ENCODE results near the gene ICAM1.

Gene ICAM1

DNA sequence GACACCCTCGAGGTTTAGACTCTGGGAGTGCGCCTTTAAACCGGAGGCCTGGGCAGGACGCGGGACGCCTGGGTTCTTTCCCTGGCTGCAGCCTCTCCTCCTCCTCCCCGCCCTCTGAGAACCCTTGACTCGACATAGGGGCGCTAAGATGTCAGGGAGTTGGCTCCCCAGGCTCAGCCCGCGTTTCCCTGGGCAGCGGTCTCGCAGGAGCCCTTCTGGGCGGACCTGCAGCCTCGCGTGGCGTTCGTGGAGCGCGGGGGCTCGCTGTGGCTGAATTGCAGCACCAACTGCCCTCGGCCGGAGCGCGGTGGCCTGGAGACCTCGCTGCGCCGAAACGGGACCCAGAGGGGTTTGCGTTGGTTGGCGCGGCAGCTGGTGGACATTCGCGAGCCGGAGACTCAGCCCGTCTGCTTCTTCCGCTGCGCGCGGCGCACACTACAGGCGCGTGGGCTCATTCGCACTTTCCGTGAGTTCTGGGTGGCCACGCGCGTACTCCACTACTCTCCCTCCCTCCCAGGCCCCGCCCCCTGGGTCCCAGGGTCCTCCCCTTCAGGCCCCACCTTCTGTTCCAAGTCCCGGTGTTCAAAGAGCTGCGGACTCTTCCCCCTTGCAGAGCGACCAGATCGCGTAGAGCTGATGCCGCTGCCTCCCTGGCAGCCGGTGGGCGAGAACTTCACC is 20.1 kb downstream of the ICAM1 start:
- Histone ChIP-seq H3K9ac (ENCODE audit: low read length) (no peak overlapping the region), H3K9me3 (ENCODE audit: control insufficient read depth, low read length) (no peaks in the 10 kb centered on the region), H3K4me3 (ENCODE audit: low read length) (peak overlapping the region; percentile 32), H3K36me3 (ENCODE audit: control insufficient read depth, insufficient read depth, low read length, severe bottlenecking) (no peaks in the 10 kb centered on the region), H3K4me1 (ENCODE audit: control insufficient read depth, insufficient read depth, low read length) (peaks cover 24% of the 10 kb centered on the region), H3K27me3 (replicated peaks; ENCODE audit: control insufficient read depth, insufficient read depth, low read length) (peaks cover 77% of the 10 kb centered on the region)
- peak; percentile 80 for DNase-seq (ENCODE audit: low read depth)

DNA sequence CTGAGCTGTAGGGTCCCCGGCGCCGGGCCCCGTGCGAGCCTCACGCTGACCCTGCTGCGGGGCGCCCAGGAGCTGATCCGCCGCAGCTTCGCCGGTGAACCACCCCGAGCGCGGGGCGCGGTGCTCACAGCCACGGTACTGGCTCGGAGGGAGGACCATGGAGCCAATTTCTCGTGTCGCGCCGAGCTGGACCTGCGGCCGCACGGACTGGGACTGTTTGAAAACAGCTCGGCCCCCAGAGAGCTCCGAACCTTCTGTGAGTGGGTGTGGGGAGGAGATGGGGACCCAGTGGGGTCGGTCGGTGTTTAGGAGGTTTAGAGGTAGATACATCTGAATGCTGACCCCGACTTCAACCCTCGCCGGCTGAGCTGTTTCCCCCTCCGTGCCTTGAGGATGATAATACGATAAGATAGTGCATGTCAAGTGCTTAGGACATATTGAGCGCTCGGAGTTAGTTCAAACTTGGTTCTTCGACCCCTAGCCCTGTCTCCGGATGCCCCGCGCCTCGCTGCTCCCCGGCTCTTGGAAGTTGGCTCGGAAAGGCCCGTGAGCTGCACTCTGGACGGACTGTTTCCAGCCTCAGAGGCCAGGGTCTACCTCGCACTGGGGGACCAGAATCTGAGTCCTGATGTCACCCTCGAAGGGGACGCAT is 20.8 kb downstream of the ICAM1 start:
- H3K9me3 ChIP-seq (ENCODE audit: control insufficient read depth, low read length): no peaks in the 10 kb centered on the region
- DNase-seq (ENCODE audit: low read depth): peak; percentile 58
- peak overlapping the region; percentile 32 for H3K4me3 ChIP-seq (ENCODE audit: low read length)
- no peaks in the 10 kb centered on the region for H3K36me3 ChIP-seq (ENCODE audit: control insufficient read depth, insufficient read depth, low read length, severe bottlenecking)
- H3K4me1 ChIP-seq (ENCODE audit: control insufficient read depth, insufficient read depth, low read length): peaks cover 24% of the 10 kb centered on the region
- H3K9ac ChIP-seq (ENCODE audit: low read length): no peak overlapping the region
- peaks cover 79% of the 10 kb centered on the region for H3K27me3 ChIP-seq (replicated peaks; ENCODE audit: control insufficient read depth, insufficient read depth, low read length)

DNA sequence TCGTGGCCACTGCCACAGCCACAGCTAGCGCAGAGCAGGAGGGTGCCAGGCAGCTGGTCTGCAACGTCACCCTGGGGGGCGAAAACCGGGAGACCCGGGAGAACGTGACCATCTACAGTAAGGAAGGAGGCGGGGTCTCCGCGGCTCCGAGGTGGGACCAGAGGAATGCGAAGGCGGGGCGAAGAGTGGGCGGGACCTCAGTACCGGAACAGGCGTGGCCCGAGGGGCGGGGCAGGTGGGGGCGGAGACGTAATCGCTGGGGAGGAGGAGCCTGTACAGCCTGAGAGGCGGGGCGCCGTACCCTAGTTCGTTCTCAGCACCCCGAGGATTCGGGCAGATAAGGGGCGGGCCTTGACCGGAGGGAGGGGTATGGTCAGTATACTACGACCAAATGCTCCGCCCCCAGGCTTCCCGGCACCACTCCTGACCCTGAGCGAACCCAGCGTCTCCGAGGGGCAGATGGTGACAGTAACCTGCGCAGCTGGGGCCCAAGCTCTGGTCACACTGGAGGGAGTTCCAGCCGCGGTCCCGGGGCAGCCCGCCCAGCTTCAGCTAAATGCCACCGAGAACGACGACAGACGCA is 21.4 kb downstream of the ICAM1 start:
- Histone ChIP-seq H3K9me3 (ENCODE audit: control insufficient read depth, low read length) (no peaks in the 10 kb centered on the region), H3K4me1 (ENCODE audit: control insufficient read depth, insufficient read depth, low read length) (peaks cover 24% of the 10 kb centered on the region), H3K27me3 (replicated peaks; ENCODE audit: control insufficient read depth, insufficient read depth, low read length) (peaks cover 79% of the 10 kb centered on the region), H3K36me3 (ENCODE audit: control insufficient read depth, insufficient read depth, low read length, severe bottlenecking) (no peaks in the 10 kb centered on the region), H3K4me3 (ENCODE audit: low read length) (no peak overlapping the region), H3K9ac (ENCODE audit: low read length) (no peak overlapping the region)
- DNase-seq (ENCODE audit: low read depth): peak; percentile 90

DNA sequence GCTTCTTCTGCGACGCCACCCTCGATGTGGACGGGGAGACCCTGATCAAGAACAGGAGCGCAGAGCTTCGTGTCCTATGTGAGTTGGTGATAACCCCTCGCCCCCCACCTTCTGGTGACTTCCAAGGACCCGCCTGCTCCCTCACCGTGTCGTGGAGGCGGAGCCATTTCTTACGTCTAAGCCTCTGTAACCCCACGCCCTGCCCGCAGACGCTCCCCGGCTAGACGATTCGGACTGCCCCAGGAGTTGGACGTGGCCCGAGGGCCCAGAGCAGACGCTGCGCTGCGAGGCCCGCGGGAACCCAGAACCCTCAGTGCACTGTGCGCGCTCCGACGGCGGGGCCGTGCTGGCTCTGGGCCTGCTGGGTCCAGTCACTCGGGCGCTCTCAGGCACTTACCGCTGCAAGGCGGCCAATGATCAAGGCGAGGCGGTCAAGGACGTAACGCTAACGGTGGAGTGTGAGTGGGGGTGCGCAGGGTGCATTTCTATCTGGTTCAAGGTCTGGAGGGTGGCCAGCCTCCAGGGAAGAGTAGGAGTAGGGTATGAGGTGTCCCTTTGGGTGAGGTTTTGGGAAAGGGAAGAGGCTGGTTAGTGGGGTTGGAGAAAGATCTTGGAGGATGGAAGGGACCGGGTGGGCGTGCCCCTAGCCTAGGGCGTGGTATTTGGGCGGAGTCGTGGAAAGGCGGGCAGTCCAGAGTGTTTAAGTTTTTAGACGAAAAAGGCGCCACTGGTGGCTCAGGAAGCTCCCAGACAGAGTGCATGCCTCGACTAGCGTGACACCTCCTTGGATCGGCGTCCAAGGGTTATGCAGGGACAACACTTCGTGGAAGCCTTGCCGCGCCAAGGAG is 22.1 kb downstream of the ICAM1 start:
- Histone ChIP-seq H3K9me3 (ENCODE audit: control insufficient read depth, low read length) (no peaks in the 10 kb centered on the region), H3K27me3 (replicated peaks; ENCODE audit: control insufficient read depth, insufficient read depth, low read length) (peaks cover 73% of the 10 kb centered on the region), H3K4me1 (ENCODE audit: control insufficient read depth, insufficient read depth, low read length) (peaks cover 24% of the 10 kb centered on the region), H3K9ac (ENCODE audit: low read length) (no peak overlapping the region), H3K4me3 (ENCODE audit: low read length) (no peak overlapping the region), H3K36me3 (ENCODE audit: control insufficient read depth, insufficient read depth, low read length, severe bottlenecking) (no peaks in the 10 kb centered on the region)
- no peak for DNase-seq (ENCODE audit: low read depth)

DNA sequence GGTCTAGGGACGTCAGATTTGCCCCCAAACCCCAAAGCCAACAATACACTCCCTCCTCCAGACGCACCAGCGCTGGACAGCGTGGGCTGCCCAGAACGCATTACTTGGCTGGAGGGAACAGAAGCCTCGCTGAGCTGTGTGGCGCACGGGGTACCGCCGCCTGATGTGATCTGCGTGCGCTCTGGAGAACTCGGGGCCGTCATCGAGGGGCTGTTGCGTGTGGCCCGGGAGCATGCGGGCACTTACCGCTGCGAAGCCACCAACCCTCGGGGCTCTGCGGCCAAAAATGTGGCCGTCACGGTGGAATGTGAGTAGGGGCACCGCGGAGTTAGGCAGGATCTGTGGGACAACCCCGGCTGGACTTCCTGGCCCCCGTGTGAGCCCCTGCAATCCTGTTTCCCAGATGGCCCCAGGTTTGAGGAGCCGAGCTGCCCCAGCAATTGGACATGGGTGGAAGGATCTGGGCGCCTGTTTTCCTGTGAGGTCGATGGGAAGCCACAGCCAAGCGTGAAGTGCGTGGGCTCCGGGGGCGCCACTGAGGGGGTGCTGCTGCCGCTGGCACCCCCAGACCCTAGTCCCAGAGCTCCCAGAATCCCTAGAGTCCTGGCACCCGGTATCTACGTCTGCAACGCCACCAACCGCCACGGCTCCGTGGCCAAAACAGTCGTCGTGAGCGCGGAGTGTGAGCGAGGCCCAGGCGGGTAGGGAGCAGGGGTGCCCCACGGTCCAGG is 22.9 kb downstream of the ICAM1 start:
- Histone ChIP-seq H3K4me3 (ENCODE audit: low read length) (no peak overlapping the region), H3K9ac (ENCODE audit: low read length) (no peak overlapping the region), H3K9me3 (ENCODE audit: control insufficient read depth, low read length) (no peaks in the 10 kb centered on the region), H3K4me1 (ENCODE audit: control insufficient read depth, insufficient read depth, low read length) (peaks cover 24% of the 10 kb centered on the region), H3K36me3 (ENCODE audit: control insufficient read depth, insufficient read depth, low read length, severe bottlenecking) (no peaks in the 10 kb centered on the region), H3K27me3 (replicated peaks; ENCODE audit: control insufficient read depth, insufficient read depth, low read length) (peaks cover 66% of the 10 kb centered on the region)
- DNase-seq (ENCODE audit: low read depth): no peak

DNA sequence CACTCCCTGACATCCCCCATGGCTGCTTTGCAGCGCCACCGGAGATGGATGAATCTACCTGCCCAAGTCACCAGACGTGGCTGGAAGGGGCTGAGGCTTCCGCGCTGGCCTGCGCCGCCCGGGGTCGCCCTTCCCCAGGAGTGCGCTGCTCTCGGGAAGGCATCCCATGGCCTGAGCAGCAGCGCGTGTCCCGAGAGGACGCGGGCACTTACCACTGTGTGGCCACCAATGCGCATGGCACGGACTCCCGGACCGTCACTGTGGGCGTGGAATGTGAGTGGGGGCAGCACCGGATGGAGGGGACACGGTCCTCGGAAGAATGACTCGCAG is 23.4 kb downstream of the ICAM1 start:
- Histone ChIP-seq H3K27me3 (replicated peaks; ENCODE audit: control insufficient read depth, insufficient read depth, low read length) (peaks cover 61% of the 10 kb centered on the region), H3K9ac (ENCODE audit: low read length) (no peak overlapping the region), H3K9me3 (ENCODE audit: control insufficient read depth, low read length) (no peaks in the 10 kb centered on the region), H3K36me3 (ENCODE audit: control insufficient read depth, insufficient read depth, low read length, severe bottlenecking) (no peaks in the 10 kb centered on the region), H3K4me1 (ENCODE audit: control insufficient read depth, insufficient read depth, low read length) (peaks cover 22% of the 10 kb centered on the region), H3K4me3 (ENCODE audit: low read length) (no peak overlapping the region)
- DNase-seq (ENCODE audit: low read depth): no peak

DNA sequence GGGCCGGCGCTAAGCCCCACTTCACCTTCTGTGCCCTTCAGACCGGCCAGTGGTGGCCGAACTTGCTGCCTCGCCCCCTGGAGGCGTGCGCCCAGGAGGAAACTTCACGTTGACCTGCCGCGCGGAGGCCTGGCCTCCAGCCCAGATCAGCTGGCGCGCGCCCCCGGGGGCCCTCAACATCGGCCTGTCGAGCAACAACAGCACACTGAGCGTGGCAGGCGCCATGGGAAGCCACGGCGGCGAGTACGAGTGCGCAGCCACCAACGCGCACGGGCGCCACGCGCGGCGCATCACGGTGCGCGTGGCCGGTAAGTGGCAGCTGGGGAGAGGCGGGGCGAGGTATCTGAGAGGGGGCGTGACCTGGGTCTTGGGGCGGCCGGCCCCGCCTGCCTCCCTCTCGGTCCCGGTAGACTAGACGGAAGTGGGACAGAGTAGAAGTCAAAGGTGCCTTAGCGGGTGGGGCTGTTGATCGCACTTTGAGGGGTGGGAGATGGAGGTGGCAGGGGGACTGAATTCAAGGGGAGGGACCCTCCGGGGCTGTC is 24.5 kb downstream of the ICAM1 start:
- Histone ChIP-seq H3K9me3 (ENCODE audit: control insufficient read depth, low read length) (no peaks in the 10 kb centered on the region), H3K36me3 (ENCODE audit: control insufficient read depth, insufficient read depth, low read length, severe bottlenecking) (no peaks in the 10 kb centered on the region), H3K9ac (ENCODE audit: low read length) (no peak overlapping the region), H3K4me3 (ENCODE audit: low read length) (no peak overlapping the region), H3K4me1 (ENCODE audit: control insufficient read depth, insufficient read depth, low read length) (peaks cover 22% of the 10 kb centered on the region), H3K27me3 (replicated peaks; ENCODE audit: control insufficient read depth, insufficient read depth, low read length) (peaks cover 60% of the 10 kb centered on the region)
- no peak for DNase-seq (ENCODE audit: low read depth)

DNA sequence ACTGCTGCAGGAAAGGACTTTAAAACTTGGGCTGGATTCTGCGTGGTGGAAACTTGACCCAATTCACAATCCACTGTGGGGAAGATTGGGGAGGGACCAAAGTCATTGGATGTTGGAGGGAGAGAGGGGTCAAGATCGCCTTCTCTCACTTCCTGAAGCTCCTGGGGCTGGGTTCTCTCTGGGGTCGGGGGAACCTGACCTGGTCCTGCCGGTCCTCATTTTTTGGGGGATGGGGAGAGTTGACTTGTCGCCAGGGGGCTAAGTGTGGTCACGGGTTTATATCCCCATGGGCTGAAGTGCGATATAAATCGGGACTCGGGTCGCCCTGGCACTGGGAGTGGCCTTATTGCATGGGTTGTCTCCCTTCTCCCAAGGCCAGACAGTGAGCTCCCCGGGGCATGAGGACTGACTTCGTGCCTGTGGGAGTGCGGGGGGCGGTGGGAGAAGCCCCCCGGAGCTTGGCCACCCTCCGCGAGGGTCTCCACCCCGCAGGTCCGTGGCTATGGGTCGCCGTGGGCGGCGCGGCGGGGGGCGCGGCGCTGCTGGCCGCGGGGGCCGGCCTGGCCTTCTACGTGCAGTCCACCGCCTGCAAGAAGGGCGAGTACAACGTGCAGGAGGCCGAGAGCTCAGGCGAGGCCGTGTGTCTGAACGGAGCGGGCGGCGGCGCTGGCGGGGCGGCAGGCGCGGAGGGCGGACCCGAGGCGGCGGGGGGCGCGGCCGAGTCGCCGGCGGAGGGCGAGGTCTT is 25.1 kb downstream of the ICAM1 start:
- Histone ChIP-seq H3K27me3 (replicated peaks; ENCODE audit: control insufficient read depth, insufficient read depth, low read length) (peaks cover 53% of the 10 kb centered on the region), H3K36me3 (ENCODE audit: control insufficient read depth, insufficient read depth, low read length, severe bottlenecking) (no peaks in the 10 kb centered on the region), H3K4me1 (ENCODE audit: control insufficient read depth, insufficient read depth, low read length) (peaks cover 16% of the 10 kb centered on the region), H3K4me3 (ENCODE audit: low read length) (no peak overlapping the region), H3K9ac (ENCODE audit: low read length) (no peak overlapping the region), H3K9me3 (ENCODE audit: control insufficient read depth, low read length) (no peaks in the 10 kb centered on the region)
- no peak for DNase-seq (ENCODE audit: low read depth)

DNA sequence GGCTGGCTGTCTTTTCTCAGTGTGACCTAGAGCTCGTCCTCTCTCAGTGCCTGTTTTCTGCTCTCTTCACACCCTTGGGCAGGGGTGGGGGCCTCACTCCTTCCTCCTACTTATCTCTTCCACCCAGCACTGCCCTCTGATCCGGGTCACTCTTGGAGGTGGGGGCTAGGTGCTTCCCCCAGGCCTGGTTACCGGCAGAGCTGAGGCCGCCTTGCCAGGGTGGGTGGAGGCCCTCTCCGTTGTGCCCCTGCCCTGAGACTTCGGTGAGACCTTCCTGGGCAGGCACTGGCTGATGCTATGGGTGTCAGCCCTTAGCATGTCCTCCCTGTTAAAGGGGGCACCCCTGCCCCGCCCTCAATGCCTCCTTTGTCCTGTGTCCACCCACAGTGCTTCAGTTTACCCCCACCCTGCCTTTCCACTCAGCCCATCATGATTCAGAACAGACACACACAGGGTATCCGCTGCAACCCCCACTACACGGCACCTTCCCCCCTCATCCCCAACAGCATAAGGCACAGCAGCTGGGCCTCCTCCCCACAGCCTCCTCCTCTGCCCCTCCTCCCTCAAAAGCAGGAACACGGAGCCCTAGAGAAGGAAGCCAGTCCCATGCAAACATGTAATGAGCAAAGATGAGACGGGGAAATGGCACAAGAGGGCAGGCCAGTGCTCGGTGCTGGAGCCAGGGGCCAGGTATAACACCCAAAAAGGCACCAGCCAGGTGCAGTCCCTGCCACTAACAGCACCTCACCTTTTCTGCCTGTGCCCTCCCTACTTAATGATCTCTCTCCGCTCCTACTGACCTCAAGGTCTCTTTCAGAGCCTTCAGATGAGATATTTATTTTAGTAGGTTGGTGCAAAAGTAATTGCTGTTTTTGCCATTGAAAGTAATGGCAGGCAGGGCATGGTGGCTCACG is 28.9 kb downstream of the ICAM1 start:
- DNase-seq (ENCODE audit: low read depth): no peak
- Histone ChIP-seq H3K9me3 (ENCODE audit: control insufficient read depth, low read length) (no peaks in the 10 kb centered on the region), H3K4me3 (ENCODE audit: low read length) (no peak overlapping the region), H3K27me3 (replicated peaks; ENCODE audit: control insufficient read depth, insufficient read depth, low read length) (peaks cover 24% of the 10 kb centered on the region), H3K36me3 (ENCODE audit: control insufficient read depth, insufficient read depth, low read length, severe bottlenecking) (no peaks in the 10 kb centered on the region), H3K9ac (ENCODE audit: low read length) (no peak overlapping the region), H3K4me1 (ENCODE audit: control insufficient read depth, insufficient read depth, low read length) (peaks cover 5% of the 10 kb centered on the region)

All from adipocyte (in vitro differentiated cells).